ENCODE results near the gene ATRNL1.

Gene ATRNL1

DNA sequence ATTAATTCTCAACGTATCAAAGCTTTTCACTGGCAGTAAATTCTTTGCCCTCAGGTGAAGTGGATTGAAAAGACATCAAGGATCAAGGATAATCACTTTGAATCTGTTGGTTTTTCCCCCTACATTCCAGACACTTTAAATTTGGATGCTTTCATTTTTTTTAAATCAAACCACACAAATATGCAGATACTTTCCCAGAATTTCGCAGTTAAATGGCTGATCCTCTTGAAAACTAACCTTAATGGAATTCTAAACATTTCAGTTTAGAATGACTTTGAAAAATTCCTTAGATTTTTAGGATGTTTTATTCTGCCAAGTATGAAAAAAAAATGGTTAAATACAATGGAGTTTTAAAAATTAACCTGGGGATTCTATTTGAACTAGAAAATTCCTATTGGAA is 853.9 kb downstream of the ATRNL1 start:
- TF ChIP-seq, protein P1, sequence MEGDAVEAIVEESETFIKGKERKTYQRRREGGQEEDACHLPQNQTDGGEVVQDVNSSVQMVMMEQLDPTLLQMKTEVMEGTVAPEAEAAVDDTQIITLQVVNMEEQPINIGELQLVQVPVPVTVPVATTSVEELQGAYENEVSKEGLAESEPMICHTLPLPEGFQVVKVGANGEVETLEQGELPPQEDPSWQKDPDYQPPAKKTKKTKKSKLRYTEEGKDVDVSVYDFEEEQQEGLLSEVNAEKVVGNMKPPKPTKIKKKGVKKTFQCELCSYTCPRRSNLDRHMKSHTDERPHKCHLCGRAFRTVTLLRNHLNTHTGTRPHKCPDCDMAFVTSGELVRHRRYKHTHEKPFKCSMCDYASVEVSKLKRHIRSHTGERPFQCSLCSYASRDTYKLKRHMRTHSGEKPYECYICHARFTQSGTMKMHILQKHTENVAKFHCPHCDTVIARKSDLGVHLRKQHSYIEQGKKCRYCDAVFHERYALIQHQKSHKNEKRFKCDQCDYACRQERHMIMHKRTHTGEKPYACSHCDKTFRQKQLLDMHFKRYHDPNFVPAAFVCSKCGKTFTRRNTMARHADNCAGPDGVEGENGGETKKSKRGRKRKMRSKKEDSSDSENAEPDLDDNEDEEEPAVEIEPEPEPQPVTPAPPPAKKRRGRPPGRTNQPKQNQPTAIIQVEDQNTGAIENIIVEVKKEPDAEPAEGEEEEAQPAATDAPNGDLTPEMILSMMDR (IDR thresholded peaks at IDR 0.05; ENCODE audit: low read depth, low read length, poor library complexity, severe bottlenecking): no peak
- no peak for TF ChIP-seq EZH2phosphoT487 (IDR thresholded peaks at IDR 0.05; ENCODE audit: borderline replicate concordance, low read length)
- Histone ChIP-seq H3F3A (ENCODE audit: control insufficient read depth, insufficient read depth) (no peaks in the 10 kb centered on the region), H3K27me3 (ENCODE audit: control insufficient read depth, low read length) (no peaks in the 10 kb centered on the region), H3K4me1 (ENCODE audit: control insufficient read depth, low read length) (no peaks in the 10 kb centered on the region), H3K4me3 (ENCODE audit: low read length) (no peak overlapping the region), H3K9me3 (ENCODE audit: control insufficient read depth, insufficient read depth, low read length) (no peaks in the 10 kb centered on the region), H3K4me2 (ENCODE audit: low read length) (no peak overlapping the region), H3K36me3 (ENCODE audit: control insufficient read depth, low read length) (no peaks in the 10 kb centered on the region), H4K20me1 (ENCODE audit: control insufficient read depth, insufficient read depth, low read depth, low read length) (no peaks in the 10 kb centered on the region), H3K79me2 (ENCODE audit: control insufficient read depth, low read length) (no peaks in the 10 kb centered on the region), H3K9me2 (replicated peaks; ENCODE audit: control insufficient read depth, low read length) (no peaks in the 10 kb centered on the region), H3K27ac (ENCODE audit: low read depth, low read length) (no peak overlapping the region)

DNA sequence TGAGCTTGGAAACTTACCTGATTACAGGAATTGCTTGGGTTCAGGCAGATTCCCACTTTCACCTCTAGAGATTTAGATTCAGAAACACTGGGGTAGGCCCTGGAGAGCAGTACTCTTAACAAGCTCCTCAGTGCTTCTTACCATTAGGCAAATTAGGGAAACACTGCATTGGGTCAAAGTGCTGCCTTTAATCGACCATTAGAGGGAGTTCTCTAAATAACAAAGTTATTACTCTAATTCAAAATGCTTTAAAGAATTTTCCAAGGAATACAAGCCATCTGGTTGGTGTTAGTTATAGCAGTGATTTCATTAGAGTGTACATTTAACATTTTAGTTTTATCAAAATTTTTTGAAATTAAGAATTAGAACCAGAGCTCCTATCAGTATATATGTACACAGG is 855.3 kb downstream of the ATRNL1 start:
- Histone ChIP-seq H3K4me2 (ENCODE audit: low read length) (no peak overlapping the region), H3K27ac (ENCODE audit: low read depth, low read length) (no peak overlapping the region), H3K9me3 (ENCODE audit: control insufficient read depth, insufficient read depth, low read length) (no peaks in the 10 kb centered on the region), H3K27me3 (ENCODE audit: control insufficient read depth, low read length) (no peaks in the 10 kb centered on the region), H4K20me1 (ENCODE audit: control insufficient read depth, insufficient read depth, low read depth, low read length) (no peaks in the 10 kb centered on the region), H3K79me2 (ENCODE audit: control insufficient read depth, low read length) (no peaks in the 10 kb centered on the region), H3F3A (ENCODE audit: control insufficient read depth, insufficient read depth) (no peaks in the 10 kb centered on the region), H3K4me3 (ENCODE audit: low read length) (no peak overlapping the region), H3K36me3 (ENCODE audit: control insufficient read depth, low read length) (no peaks in the 10 kb centered on the region), H3K9me2 (replicated peaks; ENCODE audit: control insufficient read depth, low read length) (no peaks in the 10 kb centered on the region), H3K4me1 (ENCODE audit: control insufficient read depth, low read length) (no peaks in the 10 kb centered on the region)
- TF ChIP-seq EZH2phosphoT487 (IDR thresholded peaks at IDR 0.05; ENCODE audit: borderline replicate concordance, low read length): no peak
- TF ChIP-seq, protein P1 (IDR thresholded peaks at IDR 0.05; ENCODE audit: low read depth, low read length, poor library complexity, severe bottlenecking): no peak

DNA sequence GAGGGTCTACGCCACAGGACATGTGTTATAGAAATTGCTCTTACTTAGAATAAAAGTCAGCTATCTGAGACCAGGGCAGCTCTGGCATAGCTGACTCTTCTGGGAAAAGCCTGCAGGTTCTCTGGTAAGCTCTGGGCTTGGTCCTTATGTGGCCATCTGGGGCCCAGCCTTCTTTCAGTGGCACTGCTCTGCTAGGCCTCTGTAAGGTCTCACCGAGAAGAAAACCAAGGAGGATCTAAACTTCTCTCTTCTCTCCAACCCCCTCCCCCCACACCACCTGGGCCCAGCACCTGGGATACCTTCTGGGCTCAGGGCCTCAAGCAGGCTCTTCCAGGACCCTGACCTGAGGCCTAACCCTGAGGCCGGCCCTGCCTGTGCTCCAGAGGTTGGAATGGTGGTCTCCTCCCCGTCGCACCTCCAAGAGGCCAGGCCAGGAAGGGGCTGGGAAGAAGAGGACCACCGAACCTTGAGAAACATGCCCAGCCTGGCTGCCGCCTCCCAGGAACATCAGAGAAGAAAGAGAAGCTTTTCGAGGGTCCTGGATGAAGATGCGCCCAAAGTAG is 856.2 kb downstream of the ATRNL1 start:
- Histone ChIP-seq H3K36me3 (ENCODE audit: control insufficient read depth, low read length) (no peaks in the 10 kb centered on the region), H3K9me3 (ENCODE audit: control insufficient read depth, insufficient read depth, low read length) (no peaks in the 10 kb centered on the region), H3K9me2 (replicated peaks; ENCODE audit: control insufficient read depth, low read length) (no peaks in the 10 kb centered on the region), H3K27ac (ENCODE audit: low read depth, low read length) (no peak overlapping the region), H3F3A (ENCODE audit: control insufficient read depth, insufficient read depth) (no peaks in the 10 kb centered on the region), H4K20me1 (ENCODE audit: control insufficient read depth, insufficient read depth, low read depth, low read length) (no peaks in the 10 kb centered on the region), H3K4me2 (ENCODE audit: low read length) (no peak overlapping the region), H3K4me1 (ENCODE audit: control insufficient read depth, low read length) (no peaks in the 10 kb centered on the region), H3K79me2 (ENCODE audit: control insufficient read depth, low read length) (no peaks in the 10 kb centered on the region), H3K4me3 (ENCODE audit: low read length) (no peak overlapping the region), H3K27me3 (ENCODE audit: control insufficient read depth, low read length) (no peaks in the 10 kb centered on the region)
- TF ChIP-seq, protein P1 (IDR thresholded peaks at IDR 0.05; ENCODE audit: low read depth, low read length, poor library complexity, severe bottlenecking): no peak
- no peak for TF ChIP-seq EZH2phosphoT487 (IDR thresholded peaks at IDR 0.05; ENCODE audit: borderline replicate concordance, low read length)

Data from DOHH2 (cell line).